HG02884 (cell line): ENCODE results near the gene SLC22A23.
A peak's percentile ranks its signal among the peaks of the same experiment; 100 is the strongest.
"Not testable (repeated sequence)": the region's sequence is repeated elsewhere in the genome, so short reads cannot be mapped to it uniquely, and the experiment has no call there.

ENCODE experiments used
- ATAC-seq: cut with Tn5 transposase; IDR thresholded peaks from one replicate; pipeline ENCODE4 v1.9.1; 2021; ENCODE audit warnings: mild to moderate bottlenecking, moderate library complexity; ENCODE audit not compliant: unreplicated experiment

Gene SLC22A23

DNA sequence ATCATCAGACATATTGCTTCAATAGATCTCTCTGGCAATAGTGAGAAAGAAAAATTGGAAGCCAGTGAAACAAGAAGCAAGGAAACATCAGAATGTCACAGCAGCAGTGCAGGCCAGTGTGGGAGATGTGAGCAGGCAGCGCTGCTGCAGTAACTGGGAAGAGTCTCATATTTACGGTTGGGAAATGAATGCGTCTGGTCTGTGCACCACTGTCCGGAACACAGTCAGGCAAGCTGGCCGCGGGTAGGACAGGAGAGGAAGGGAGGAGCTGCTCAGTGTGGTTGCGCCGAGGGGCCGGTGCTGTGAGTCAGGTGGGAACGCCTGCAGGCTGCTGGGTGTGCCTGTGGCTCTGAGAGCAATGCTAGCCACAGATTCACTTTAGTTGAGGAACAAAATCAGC, 204.5 kb downstream of the SLC22A23 start:
- no peak for ATAC-seq

DNA sequence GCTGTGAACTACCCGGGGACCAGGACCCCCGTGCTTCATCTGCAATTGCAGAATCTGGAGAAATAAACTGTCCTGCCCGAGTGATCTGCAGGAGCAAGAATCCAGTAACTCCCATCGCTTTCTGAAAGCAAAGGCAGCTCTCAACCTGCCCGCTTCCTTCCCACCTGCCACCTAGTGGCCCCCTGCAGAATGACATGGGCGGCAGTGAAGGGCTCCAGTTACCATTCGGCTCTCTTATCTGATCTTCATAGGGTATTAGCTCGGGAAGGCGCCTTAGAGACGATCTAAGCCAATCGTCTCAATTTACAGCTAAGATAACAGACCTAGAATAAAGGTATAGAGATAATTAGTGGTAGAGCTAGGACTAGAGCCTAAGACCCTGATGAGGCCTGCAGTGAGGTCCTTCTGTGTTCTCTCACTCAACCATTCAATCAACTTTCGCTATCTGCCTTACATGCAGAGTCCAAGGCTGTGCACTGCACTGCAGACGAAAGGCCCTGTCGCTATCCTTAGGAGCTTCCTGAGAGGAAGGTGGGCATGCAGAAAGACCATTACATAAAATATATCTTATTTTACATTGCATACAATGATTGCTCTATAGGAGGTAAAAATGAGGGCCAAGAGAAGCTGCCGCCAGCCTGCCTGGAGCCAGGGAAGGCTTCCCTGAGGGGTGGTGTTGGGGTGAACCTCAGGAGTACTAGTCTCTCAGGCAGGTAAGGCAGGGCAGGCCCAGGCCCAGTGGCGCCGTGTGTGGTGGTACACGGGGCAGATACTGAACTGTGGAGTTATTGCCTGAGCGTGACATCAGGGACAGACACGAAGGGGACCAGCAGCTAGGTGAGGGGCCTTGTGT, 205.2 kb downstream of the SLC22A23 start:
- ATAC-seq: peak; percentile 84

DNA sequence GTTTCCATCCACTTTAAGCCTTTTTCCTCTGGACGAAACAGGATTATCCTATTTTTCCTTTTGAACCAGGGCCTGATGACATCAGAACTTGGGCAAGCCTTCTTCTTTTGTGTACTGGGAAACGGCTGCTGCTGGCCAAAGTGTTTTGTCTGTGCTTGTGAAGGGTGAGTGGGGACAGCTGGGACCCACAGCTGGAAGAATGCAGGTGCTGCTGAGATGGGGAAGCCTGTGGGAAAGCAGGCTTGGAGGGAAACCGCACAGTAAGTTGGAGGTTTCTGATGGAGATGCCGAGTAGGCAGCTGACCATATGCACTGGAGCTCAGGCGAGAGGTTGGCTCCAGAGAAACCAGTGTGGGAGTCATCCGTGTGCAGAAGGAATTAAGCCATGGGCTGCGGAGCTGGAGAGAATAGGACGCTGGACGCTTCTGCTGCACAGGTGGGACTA, 206.6 kb downstream of the SLC22A23 start:
- ATAC-seq: no peak

DNA sequence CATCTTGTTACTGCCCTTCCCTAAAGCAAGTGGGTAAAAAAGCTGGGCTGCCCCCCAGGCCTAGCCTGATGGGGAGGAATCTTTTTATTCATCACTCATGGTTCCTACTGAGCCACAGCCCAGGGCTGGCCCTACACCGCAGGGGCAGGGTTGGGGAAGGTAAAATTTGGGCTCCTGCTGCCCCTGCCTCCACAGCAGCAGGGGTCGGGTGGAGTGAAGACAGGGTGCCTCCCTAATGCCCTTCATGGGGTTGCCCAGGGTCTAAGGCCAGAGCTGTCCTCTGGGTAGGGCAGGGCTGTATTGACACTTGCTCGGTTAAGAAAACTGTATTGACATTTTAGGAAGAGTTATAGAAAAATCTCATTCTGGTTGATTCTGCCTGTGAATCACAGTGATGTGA, 207.0 kb downstream of the SLC22A23 start:
- no peak for ATAC-seq

DNA sequence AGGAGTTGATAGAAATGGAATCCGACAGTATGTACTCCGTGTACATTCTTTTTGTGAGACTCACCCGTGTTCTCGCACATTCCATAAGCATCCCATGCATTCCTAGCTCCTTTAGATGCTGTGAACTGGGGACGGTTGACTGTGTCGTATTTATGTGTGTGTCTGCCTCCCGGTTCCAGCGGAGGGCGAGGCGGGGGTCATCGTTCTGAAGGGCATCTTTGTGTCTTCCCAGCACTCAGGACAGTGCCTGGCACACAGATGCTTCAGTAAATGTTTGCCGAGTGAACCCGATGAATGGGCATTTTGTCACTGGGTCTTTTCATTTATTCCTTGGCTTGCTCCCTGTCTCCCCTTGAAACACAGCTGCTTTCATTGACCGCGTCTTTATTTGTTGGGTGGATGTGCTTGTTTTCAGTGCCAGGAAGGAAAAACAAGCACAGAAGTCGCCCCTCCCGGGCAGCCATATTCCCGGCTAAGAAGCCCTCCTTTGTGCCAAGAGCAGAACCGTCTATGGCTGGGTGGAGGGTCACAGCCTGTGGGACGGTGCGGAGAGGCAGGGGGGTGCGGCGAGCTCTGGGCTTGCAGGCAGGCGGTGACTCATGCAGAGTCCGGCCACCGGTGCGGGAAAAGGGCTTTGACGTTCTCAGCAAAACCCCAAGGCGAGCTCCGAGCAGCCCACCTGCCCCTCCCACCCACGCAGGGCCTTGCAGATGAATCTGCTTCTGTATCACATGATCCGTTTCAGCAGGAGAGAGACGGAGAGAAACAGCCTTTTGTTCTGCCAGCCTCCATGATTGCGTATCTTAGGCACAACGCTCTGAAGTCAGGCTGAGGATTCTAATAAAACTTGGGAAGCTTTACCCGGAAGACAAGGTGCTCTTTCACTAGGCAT, 209.3 kb downstream of the SLC22A23 start:
- no peak for ATAC-seq

DNA sequence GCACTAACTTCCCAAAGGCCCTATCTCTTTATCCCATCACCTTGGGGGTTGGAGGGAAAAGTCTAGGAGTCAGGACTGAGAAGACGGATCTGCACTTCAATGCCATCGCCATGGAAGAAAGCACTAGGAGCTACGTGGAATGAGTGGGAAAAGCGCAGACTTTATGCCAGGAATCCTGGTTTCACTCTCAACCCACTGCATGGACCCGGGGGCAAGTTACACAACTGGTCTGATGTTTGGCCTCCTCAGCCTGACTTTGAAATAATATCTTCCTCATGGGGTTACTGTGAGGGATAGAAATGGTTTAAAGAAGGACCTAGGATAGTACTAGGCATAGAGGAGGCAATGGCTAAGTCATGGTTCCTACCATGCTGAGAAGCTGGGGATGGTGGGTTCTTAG, 211.6 kb downstream of the SLC22A23 start:
- ATAC-seq: no peak

DNA sequence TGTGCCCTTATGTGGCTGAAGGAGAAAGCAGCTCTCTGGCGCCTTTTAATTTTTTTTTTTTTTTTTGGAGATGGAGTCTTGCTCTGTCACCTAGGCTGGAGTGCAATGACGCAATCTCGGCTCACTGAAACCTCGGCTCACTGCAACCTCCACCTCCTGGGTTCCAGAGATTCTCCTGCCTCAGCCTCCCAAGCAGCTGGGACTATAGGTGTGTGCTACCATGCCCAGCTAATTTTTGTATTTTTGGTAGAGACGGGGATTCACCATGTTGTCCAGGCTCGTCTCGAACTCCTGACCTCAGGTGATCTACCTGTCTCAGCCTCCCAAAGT, 212.1 kb downstream of the SLC22A23 start:
- not testable (repeated sequence) for ATAC-seq

DNA sequence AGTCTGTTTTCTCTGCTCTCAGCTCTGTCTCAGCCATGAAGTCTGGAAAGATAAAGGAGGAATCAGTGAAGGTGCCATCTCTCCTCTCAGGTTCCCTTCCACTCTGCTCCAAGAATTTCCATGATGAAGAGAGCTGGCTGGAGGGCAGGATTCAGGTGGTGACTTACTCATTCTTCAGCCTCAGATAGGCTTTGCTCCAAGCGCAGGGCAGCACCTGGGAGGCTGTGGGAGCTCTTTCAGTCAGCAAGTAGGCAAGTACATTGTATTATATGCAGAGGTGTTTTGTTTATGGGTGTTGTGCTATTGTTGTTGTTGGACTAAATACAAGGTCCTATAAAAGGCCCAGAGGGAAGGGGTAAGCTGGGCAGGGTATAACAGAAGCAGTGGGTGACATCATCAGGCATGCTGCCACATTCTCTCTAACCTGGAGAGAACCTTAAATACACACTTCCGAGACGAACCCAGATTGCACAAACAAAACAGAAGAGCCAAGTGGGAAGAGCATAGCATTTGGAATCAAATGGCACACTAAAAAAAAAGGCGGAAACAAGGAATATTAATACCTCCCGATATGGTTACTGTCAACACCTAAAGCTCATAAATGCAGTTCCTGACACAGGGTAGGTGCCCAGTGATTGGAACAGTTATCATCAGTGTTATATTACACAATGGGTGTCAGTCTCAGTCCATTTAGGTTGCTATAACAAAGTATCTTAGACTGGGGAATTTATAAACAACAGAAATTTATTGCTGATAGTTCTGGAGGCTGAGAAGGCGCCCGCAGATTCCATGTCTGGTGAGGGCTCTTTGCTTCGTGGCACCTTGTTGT, 212.6 kb downstream of the SLC22A23 start:
- no peak for ATAC-seq

DNA sequence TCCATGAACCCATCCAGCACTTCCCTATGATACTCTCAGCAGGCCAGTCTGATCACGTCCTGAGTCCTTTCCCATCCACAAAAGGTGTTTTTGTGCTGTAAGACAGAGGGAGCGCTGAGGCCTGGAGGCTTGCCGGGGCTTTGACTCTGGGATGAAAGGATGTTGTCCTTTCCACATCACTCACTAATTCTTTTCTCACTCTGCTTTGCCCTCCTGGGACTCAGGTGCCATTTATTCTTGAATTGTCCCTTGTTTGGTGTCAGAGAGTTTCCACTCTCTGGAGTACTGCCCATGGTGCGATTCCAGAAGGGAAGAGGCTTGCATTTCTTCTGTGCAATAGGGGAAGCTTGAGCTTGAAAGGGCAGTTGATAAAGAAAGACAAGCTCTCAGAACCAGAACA, 214.1 kb downstream of the SLC22A23 start:
- no peak for ATAC-seq

DNA sequence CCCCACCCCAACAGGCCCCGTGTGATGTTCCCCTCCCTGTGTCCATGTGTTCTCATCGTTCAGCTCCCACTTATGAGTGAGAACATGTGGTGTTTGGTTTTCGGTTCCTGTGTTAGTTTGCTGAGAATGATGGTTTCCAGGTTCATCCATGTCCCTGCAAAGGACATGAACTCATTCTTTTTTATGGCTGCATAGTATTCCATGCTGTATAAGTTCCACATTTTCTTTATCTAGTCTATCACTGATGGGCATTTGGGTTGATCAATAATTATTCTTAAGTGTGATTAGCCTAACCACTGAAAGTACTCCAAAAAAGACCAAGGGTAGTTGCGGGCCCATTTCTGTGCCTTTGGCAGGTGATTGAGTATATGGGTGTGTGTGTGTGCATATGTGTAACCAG, 215.1 kb downstream of the SLC22A23 start:
- not testable (repeated sequence) for ATAC-seq

DNA sequence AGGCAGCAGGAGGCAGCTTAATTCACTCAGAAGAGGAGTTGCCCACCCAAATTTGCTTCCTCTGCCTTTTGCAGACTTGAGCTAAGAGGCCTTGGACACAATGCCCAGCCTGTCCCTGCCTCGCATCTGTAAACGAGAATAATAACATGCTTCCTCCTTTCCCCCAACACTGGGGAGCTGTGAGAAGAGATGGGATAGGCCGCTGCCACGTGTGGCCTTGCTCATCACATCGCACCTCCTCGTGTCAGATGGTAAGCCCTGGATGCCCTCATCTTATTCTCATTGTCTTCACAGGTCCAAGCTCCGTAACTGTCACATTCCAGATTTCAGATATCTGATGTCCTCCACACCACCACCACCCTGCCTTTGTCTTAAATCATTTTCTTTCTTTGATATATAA, 216.3 kb downstream of the SLC22A23 start:
- no peak for ATAC-seq

DNA sequence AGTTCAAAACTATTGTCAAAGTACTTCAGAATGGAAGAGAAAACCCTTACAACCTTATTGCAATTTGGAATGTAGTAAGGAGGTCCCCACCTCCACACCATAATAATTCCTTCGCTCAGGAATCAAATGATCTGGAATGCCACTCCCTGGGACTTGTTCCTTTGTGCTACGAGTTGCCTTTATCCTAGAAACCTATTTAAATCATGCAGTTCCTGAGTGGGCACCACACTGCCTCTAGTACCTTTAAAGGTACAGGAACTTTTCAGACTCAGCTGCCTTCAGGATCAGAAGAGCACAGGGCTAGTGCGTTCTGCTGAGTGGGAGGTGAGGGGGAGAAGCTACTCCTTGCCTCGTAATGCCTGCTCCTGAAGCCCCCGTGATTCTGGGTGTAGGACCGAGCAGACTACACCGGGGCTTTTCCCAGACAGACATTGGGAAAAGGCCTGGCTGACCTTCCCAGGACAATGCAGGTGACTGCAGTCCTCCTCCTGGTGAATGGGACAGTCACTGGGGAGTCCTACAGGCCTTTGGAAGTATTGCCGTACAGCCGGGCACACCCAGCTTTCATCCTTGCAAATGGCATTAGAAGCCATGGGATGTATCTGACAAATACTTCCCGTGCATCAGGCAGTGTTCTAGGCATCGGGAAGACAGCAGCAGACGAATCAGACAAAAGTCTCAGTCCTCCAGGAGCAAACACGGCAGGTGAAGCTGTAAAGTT, 217.6 kb downstream of the SLC22A23 start:
- no peak for ATAC-seq

DNA sequence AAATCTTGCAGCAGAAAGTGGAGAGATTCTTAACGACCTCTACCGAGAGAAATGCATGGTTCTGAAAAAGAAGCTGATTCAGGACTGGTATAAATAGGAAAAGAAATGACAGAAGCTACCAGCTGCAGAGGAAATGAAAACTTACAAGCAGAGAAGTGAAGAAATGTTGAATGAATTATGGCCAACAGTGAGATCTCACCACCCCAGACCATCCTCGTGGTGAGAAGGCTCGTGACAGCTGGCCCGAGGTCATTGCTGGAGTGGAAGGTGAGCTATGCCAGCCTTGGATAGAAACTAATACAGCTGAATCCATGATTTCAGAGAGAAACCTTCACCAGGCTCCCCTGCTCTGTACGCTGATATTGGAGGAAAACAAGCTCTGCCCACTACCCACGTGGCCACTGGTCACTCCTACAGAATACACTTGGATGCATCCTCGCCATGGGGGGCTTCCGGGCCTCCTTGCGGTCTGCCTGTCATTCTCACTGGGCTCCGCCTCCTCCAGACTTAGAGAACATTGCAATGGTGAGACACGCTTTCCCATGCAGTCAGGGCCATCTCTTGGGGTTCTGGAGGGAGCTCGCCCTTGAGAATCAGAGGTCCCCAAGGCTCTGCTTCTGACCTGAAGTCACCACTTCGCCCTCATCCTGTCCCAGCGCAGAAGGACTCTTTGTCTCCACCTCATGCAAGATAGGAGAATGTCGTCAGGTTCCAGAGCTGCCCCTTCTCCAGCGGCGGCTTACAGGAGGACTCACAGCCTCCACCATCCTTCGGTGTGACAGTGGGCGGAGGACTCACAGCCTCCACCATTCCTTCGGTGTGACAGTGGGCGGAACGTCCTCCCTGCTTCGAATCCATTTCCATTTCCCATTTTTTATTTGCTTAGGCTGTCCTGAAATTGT, 218.8 kb downstream of the SLC22A23 start:
- no peak for ATAC-seq

DNA sequence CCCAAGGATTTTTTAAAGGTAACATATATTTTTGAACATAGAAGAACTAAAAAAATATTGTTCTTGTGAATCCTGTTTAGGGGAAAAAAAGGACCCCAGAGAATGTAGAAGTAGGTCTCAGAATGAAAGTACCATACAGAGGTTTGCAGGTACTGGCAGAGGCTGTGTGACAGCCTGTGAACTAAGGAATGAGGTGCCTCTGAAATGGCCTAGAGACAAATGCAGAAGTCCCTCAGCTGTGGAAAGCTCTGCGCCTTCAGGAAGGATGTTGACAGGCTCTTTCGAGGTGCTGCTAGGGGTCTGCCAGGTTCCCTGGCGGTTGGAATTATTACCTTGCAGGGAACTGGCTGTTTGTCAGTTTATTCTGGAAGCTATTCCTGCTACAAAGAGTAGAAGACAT, 220.8 kb downstream of the SLC22A23 start:
- ATAC-seq: no peak

DNA sequence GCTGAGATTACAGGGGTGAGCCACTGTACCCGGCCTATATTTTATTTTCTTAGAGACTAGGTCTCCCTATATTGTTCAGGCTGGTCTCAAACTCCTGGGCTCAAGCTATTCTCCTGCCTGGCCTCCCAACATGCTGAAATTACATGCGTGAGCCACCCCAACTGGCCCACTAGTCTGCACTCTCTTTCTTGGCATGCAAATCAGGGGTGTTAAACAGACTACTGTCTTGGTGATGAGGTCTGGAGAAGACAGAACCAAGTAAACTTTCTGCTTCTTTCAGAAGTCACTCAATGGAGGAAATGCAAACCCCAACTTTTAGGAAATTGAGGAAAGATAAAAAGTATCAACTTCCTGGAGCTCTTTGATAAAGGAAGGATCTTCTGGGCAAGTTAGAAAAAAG, 221.4 kb downstream of the SLC22A23 start:
- ATAC-seq: no peak

DNA sequence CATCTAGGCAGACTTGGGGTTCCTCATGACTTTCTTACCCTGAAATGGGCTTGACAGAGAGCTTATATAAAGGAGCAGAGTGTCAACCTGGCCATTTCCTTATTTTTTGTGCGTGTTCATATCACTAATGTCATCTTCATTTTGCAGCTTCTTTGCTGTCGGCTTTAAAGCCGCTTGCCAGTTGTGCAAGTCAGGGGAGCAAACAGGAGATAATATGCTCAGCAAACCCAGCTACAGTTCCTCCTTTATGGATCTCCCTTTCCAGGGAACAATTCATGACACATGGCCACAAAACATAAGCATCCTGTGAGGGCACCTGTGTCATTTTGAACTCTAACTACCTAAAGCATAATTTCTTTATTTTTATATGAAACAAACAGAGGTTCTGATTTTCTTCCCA, 222.9 kb downstream of the SLC22A23 start:
- no peak for ATAC-seq

DNA sequence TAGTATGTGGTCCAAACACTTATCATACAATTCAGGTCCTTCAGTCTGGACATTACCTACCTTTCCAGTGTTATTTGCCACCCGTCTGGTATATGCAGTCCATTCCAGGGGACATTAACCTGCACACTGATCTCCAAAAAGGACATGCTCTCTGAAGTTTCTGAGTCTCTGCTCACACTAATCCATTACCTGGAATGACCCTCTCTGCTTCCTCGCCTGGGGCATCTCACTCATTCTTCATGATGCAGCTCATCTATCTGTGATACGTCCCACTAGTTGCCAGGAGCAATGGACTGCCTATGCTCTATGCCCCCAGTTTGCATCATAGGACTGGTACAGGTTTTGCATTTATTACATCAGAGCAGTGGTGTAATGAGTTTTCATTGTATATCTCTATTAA, 223.5 kb downstream of the SLC22A23 start:
- no peak for ATAC-seq

DNA sequence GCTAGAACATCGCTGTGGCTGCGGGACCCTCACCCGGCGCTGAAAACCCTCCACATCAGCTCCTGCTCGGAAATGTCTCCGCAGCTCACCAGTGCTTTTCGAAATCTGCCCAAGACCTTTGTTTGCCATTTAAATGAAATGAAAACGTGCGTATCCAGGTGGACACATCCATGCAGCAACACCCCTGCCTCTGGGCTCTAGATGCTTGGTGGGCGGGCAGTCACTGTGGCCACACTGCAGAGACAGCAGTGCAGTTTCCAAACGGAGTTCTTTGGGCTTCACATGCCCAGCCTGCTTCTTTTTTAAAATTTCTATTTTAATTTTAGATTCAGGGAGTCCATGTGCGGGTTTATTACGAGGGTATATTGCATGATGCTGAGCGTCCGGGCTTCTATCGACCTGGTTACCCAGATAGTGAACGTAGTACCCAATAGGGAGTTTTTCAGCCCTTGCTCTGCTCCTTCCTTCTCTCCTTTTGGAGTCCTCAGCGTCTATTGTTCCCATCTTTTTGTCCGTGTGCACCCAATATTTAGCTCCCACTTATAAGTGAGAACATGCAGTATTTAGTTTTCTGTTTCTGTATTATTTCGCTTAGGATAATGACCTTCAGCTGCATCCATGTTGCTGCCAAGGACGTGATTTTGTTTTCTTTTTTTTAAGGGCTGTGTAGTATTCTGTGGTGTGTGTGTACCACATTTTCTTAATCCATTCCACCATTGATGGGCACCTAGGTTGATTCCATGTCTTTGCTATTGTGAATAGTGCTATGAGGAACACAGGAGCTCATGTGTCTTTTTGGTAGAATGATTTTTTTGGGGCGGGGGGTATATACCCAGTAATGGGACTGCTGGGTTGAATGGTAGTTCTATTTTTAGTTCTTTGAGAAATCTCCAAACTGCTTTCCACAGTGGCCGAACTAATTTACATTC, 224.6 kb downstream of the SLC22A23 start:
- ATAC-seq: no peak
